ENCODE results near the gene ATP8A2.

DNA sequence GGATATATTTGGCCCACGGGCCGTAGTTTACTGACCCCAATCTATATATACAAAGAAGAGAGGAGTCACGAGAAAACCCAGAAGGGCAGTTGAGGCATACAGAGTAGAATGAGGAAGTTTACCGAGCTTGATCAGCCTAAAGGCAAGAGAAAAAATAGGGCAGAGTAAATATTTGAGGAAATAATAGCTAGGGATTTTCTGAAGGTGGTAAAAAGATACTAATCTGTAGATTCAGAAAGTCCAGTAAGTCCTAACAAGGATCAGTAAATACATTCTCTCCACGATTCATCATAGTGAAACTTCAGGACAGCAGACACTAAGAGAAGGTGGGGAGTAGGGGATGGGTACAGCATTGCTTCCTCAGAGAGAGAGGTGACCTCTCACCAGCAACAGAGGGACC lies 248.1 kb downstream of the ATP8A2 start:
- TF ChIP-seq, protein P1, sequence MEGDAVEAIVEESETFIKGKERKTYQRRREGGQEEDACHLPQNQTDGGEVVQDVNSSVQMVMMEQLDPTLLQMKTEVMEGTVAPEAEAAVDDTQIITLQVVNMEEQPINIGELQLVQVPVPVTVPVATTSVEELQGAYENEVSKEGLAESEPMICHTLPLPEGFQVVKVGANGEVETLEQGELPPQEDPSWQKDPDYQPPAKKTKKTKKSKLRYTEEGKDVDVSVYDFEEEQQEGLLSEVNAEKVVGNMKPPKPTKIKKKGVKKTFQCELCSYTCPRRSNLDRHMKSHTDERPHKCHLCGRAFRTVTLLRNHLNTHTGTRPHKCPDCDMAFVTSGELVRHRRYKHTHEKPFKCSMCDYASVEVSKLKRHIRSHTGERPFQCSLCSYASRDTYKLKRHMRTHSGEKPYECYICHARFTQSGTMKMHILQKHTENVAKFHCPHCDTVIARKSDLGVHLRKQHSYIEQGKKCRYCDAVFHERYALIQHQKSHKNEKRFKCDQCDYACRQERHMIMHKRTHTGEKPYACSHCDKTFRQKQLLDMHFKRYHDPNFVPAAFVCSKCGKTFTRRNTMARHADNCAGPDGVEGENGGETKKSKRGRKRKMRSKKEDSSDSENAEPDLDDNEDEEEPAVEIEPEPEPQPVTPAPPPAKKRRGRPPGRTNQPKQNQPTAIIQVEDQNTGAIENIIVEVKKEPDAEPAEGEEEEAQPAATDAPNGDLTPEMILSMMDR (IDR thresholded peaks at IDR 0.05) = no peak
- no peak for TF ChIP-seq POLR2A (IDR thresholded peaks at IDR 0.05)
